Thymus (tissue), 11 donors: ENCODE results near the gene PCNX4. TPM values are rescaled to one million over a fixed set of nuclear protein-coding genes. Genes with fewer than 3 reads are reported as not detected.
A peak's percentile ranks its signal among the peaks of the same experiment; 100 is the strongest.

Experiments used
- DNase-seq, 9 donors: peaks; one replicate each; pipeline ENCODE4 v3.0.0-alpha.2; 2013; ENCODE audit warnings: low spot score in 9 of 9, low read depth in 6 of 9, missing footprints in 1 of 9
- H3K27ac ChIP-seq, 2 donors: one replicate each; pipeline ENCODE4 v1.5.1; 2013; ENCODE audit warnings: control low read depth in 1 of 2, low read depth in 1 of 2, low read length in 1 of 2, mild to moderate bottlenecking in 1 of 2, moderate library complexity in 1 of 2
- H3K27me3 ChIP-seq, 2 donors: one replicate each; pipeline ENCODE4 v1.5.1; 2013; ENCODE audit warnings: low read length in 1 of 2; ENCODE audit not compliant: control insufficient read depth in 2 of 2, insufficient read depth in 1 of 2
- H3K36me3 ChIP-seq, 2 donors: one replicate each; pipeline ENCODE4 v1.5.1; 2013; ENCODE audit warnings: low read length in 1 of 2, mild to moderate bottlenecking in 1 of 2, moderate library complexity in 1 of 2; ENCODE audit not compliant: control insufficient read depth in 2 of 2, insufficient read depth in 2 of 2
- H3K4me1 ChIP-seq, 2 donors: one replicate each; pipeline ENCODE4 v1.5.1; 2013; ENCODE audit warnings: low read length in 2 of 2; ENCODE audit not compliant: control insufficient read depth in 2 of 2, insufficient read depth in 2 of 2
- H3K4me3 ChIP-seq, 2 donors: one replicate each; pipeline ENCODE4 v1.5.1; 2013; ENCODE audit warnings: low read length in 2 of 2, control low read depth in 1 of 2, mild to moderate bottlenecking in 1 of 2
- H3K9me3 ChIP-seq, 2 donors: one replicate each; pipeline ENCODE4 v1.5.1; 2013; ENCODE audit warnings: low read length in 1 of 2, mild to moderate bottlenecking in 1 of 2; ENCODE audit not compliant: control insufficient read depth in 2 of 2, insufficient read depth in 1 of 2
- WGBS: extraction: QIAGEN DNeasy Blood & Tissue Kit; methylation state at CpG from one replicate; pipeline ENCODE4 v1.1.7; 2013; 5-methylcytosine and 5-hydroxymethylcytosine counted together
- polyA plus RNA-seq: library from polyadenylated mRNA; stranded (reverse); fragments of 200-250 nt; gene quantifications from one replicate; pipeline ENCODE4 v1.2.3, GENCODE V29; 2013
- total RNA-seq: library from RNA; stranded (reverse); fragments of 120-200 nt; gene quantifications from one replicate; pipeline ENCODE4 v1.2.4, GENCODE V29; 2013
- donor health status: healthy.

Gene PCNX4
- total and polyA plus RNA-seq, 2 donors = 38.5 to 55.3 TPM

DNA sequence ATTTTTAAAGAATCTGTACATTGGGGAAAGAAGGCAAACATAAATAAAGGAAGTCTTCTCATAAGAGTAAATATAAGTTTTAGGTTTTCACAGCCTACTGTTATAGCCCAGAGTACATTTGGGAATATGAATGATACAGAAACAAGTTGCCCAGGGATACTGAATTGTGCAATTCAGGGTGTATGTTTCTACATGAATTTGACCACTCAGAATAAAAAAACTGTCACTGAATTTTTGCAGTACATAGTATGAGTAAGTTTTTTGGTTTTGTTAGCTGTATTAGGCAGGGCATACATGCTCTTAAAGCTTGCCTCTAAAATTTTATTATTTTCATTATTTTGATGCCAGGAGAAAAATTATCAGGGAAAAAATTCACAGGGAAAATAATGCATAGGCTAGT is 6.6 kb upstream of the PCNX4 start:
- Histone ChIP-seq H3K4me3 (no peak overlapping the region), H3K9me3 (no peaks in the 10 kb centered on the region), H3K27ac (no peak overlapping the region), H3K36me3 (no peaks in the 10 kb centered on the region), H3K27me3 (no peaks in the 10 kb centered on the region), H3K4me1 (no peaks in the 10 kb centered on the region)
- no peak for DNase-seq

- Histone ChIP-seq H3K4me3 (no peak overlapping the region), H3K27me3 (no peaks in the 10 kb centered on the region), H3K27ac (no peak overlapping the region), H3K9me3 (no peaks in the 10 kb centered on the region), H3K4me1 (no peaks in the 10 kb centered on the region), H3K36me3 (no peaks in the 10 kb centered on the region)
- DNase-seq = no peak
- 97% methylated on average over 3 of the region's 3 CpGs for WGBS
Measured at GRCh38 chr14:60085693-60086092, 6.0 kb upstream of the PCNX4 start.

DNA sequence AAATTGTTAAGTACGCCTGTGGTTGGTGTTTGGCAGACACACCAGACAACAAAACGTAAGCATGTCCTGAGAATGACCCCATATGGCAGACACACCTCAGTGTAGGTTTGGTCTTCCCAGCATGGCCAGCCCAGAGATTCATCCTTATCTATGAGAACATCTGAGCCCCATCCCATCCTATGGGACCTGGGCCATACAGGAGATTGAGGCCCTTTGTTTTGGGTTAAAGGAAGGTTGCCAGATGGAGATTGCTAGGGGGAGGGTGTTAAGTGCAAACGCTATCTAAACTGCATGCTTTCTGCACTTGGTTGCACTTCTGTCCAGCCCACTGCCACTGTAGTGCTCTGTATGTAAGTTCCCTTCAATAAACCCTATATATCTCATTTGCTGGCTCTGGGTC is 4.1 kb upstream of the PCNX4 start:
- Histone ChIP-seq H3K4me3 (no peak overlapping the region), H3K4me1 (peaks cover 0 to 3% of the 10 kb centered on the region in 2 donors), H3K36me3 (no peaks in the 10 kb centered on the region), H3K27me3 (no peaks in the 10 kb centered on the region), H3K27ac (no peak overlapping the region), H3K9me3 (no peaks in the 10 kb centered on the region)
- DNase-seq = no peak
- WGBS = 98% methylated on average over 3 of the region's 3 CpGs

- no peak overlapping the region for H3K4me3 ChIP-seq
- no peak overlapping the region for H3K27ac ChIP-seq
- peaks cover 4 to 6% of the 10 kb centered on the region in 2 donors for H3K4me1 ChIP-seq
- no peak for DNase-seq
- no peaks in the 10 kb centered on the region for H3K9me3 ChIP-seq
- H3K27me3 ChIP-seq = no peaks in the 10 kb centered on the region
- H3K36me3 ChIP-seq = no peaks in the 10 kb centered on the region
- WGBS = 85% methylated on average over 4 of the region's 4 CpGs
Measured at GRCh38 chr14:60089221-60089620, 2.5 kb upstream of the PCNX4 start.

DNA sequence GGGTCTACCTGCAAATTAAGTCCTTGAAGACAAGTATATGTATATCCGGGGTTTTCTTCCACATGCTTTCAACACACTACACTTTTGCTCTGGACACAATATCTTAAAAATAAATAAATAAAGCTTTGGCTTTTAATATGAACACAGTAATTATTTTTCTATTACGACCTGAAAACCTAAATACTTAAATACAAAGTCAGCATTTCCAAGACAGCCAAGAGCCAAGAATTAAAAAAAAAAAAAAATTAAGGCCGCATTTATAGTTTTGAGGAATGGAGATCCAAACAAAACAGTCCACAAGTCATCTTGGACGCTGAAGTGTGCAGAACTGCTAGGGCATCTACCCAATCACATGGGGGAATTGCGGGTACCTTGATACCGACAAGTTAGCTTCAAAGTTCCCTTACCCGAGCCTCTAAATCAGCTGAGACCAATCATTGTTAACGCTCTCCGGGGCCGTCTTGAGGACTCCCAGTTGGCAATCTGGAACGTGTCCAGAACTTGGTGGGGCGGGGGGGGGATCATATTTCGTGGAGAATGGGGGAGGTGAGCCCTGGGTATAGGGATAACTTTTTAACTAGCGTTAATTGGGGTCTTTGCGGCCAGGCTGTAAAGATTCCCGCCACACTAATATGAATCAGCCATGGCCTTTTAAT is 731 bp upstream of the PCNX4 start:
- DNase-seq = peak in 2 of 9 donors; percentile 39 to 61
- Histone ChIP-seq H3K4me1 (peaks cover 10 to 13% of the 10 kb centered on the region in 2 donors), H3K9me3 (no peaks in the 10 kb centered on the region), H3K36me3 (no peaks in the 10 kb centered on the region), H3K4me3 (peak overlapping the region; percentile 73 to 86), H3K27ac (peak overlapping the region; percentile 93 to 99), H3K27me3 (no peaks in the 10 kb centered on the region)
- WGBS = 13% methylated on average over 16 of the region's 16 CpGs

GRCh38 chr14:60092526-60092920 is 800 bp downstream of the PCNX4 start:
- Histone ChIP-seq H3K27ac (peak overlapping the region; percentile 93 to 99), H3K36me3 (no peaks in the 10 kb centered on the region), H3K27me3 (no peaks in the 10 kb centered on the region), H3K4me3 (peak overlapping the region; percentile 73 to 86), H3K4me1 (peaks cover 10 to 15% of the 10 kb centered on the region in 2 donors), H3K9me3 (no peaks in the 10 kb centered on the region)
- under 1% methylated on average over 14 of the region's 14 CpGs for whole genome bisulfite sequencing
- peak in 2 of 9 donors; percentile 26 to 49 for DNase-seq

DNA sequence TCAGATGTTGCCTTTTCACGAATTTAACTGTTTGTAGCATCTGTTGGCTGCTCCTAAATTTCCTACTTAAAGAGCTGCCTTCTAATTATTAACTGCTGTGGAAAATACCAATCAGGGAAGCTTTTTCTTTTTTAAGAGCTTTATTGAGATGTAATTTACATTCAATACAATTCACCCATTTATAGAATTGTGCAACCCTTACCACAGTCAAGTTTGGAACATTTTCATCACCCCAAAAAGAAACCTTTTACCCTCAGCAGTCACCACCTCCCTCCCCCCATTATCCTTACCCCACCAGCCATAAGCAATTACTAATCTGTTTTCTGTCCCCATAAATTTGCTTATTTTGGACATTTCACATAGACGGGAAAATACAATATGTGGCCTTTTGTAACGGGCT is 1.4 kb downstream of the PCNX4 start:
- DNase-seq = no peak
- Histone ChIP-seq H3K9me3 (no peaks in the 10 kb centered on the region), H3K36me3 (peaks cover 0 to 3% of the 10 kb centered on the region in 2 donors), H3K27ac (peak overlapping the region in 1 of 2 donors; percentile 93), H3K27me3 (no peaks in the 10 kb centered on the region), H3K4me3 (peak overlapping the region; percentile 73 to 86), H3K4me1 (peaks cover 10 to 15% of the 10 kb centered on the region in 2 donors)
- WGBS = 18% methylated on average over 3 of the region's 3 CpGs

DNA sequence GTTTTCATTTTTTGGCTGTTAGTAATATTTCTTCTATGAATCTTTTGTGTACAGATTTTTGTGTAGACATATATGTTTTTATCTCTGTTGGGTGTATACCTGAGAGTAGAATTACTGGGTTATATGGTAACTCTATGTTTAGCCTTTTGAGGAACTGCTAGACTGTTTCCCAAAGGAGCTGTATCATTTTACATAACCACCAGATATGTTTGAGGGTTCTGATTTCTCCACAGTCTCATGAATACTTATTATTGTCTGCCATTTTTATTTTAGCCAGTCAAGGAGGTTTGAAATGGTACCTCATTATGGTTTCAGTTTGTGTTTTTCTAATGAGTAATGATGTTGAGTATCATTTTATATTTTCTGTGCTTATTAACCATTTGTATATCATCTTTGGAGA is 1.9 kb downstream of the PCNX4 start:
- Histone ChIP-seq H3K4me1 (peaks cover 10 to 15% of the 10 kb centered on the region in 2 donors), H3K9me3 (no peaks in the 10 kb centered on the region), H3K4me3 (peak overlapping the region in 1 of 2 donors; percentile 86), H3K27ac (no peak overlapping the region), H3K27me3 (no peaks in the 10 kb centered on the region), H3K36me3 (peaks cover 0 to 3% of the 10 kb centered on the region in 2 donors)
- no peak for DNase-seq

- Histone ChIP-seq H3K4me1 (peaks cover 10 to 15% of the 10 kb centered on the region in 2 donors), H3K4me3 (peak overlapping the region; percentile 5 to 8), H3K27me3 (no peaks in the 10 kb centered on the region), H3K27ac (peak overlapping the region; percentile 25 to 39), H3K9me3 (no peaks in the 10 kb centered on the region), H3K36me3 (peaks cover 0 to 3% of the 10 kb centered on the region in 2 donors)
- peak in 1 of 9 donors; percentile 45 for DNase-seq
- 26% methylated on average over 5 of the region's 5 CpGs for WGBS
Measured at GRCh38 chr14:60094306-60094897, 2.7 kb downstream of the PCNX4 start.
